GM11168 (cell line): ENCODE measurements around the gene SART3.
"Not testable (repeated sequence)": the region's sequence is repeated elsewhere in the genome, so short reads cannot be mapped to it uniquely, and the experiment has no call there.

Experiments
- in situ Hi-C: fragments of 300-500 bp; cut with MboI; formaldehyde crosslinking; loops from one replicate; pipeline ENCODE4 v1.12.0; 2022; ENCODE audit warnings: low sequenced_read_pairs; ENCODE audit not compliant: unreplicated experiment

SART3 gene

GRCh38 chr12:108505129-108505528, 55.8 kb downstream of the SART3 start:
- in situ Hi-C loops = no loop called here

GRCh38 chr12:108502922-108503321, 58.1 kb downstream of the SART3 start:
- in situ Hi-C loops = no loop called here

- in situ Hi-C loops = no loop called here
These were observed 62.8 kb downstream of the SART3 start for GRCh38 chr12:108498136-108498535.

- in situ Hi-C loops = no loop called here
These were observed 65.0 kb downstream of the SART3 start for GRCh38 chr12:108495823-108496579.

GRCh38 chr12:108495054-108495453, 65.9 kb downstream of the SART3 start:
- in situ Hi-C loops = no loop called here

GRCh38 chr12:108491256-108491655, 69.7 kb downstream of the SART3 start:
- in situ Hi-C loops = no loop called here

- in situ Hi-C loops = not testable (repeated sequence)
These were observed 73.9 kb downstream of the SART3 start for GRCh38 chr12:108487029-108487428.

- in situ Hi-C loops = not testable (repeated sequence)
These were observed 75.6 kb downstream of the SART3 start for GRCh38 chr12:108485371-108485770.

- in situ Hi-C loops = no loop called here
These were observed 76.1 kb downstream of the SART3 start for GRCh38 chr12:108484845-108485244.

GRCh38 chr12:108484431-108484830, 76.5 kb downstream of the SART3 start:
- in situ Hi-C loops = no loop called here

- in situ Hi-C loops = no loop called here
These were observed 77.5 kb downstream of the SART3 start for GRCh38 chr12:108483213-108484059.

- in situ Hi-C loops = no loop called here
These were observed 78.2 kb downstream of the SART3 start for GRCh38 chr12:108482717-108483212.

- in situ Hi-C loops = no loop called here
These were observed 81.5 kb downstream of the SART3 start for GRCh38 chr12:108479364-108480070.

- in situ Hi-C loops = no loop called here
These were observed 82.3 kb downstream of the SART3 start for GRCh38 chr12:108478611-108479206.

GRCh38 chr12:108477881-108478259, 83.1 kb downstream of the SART3 start:
- in situ Hi-C loops = no loop called here

GRCh38 chr12:108477055-108477880, 83.7 kb downstream of the SART3 start:
- in situ Hi-C loops = no loop called here

GRCh38 chr12:108475396-108475795, 85.6 kb downstream of the SART3 start:
- in situ Hi-C loops = no loop called here

- in situ Hi-C loops = no loop called here
These were observed 87.4 kb downstream of the SART3 start for GRCh38 chr12:108473400-108474055.
